ENCODE results near the gene MACF1.
"Not testable (repeated sequence)": the region's sequence is repeated elsewhere in the genome, so short reads cannot be mapped to it uniquely, and the experiment has no call there.

MACF1 gene

DNA sequence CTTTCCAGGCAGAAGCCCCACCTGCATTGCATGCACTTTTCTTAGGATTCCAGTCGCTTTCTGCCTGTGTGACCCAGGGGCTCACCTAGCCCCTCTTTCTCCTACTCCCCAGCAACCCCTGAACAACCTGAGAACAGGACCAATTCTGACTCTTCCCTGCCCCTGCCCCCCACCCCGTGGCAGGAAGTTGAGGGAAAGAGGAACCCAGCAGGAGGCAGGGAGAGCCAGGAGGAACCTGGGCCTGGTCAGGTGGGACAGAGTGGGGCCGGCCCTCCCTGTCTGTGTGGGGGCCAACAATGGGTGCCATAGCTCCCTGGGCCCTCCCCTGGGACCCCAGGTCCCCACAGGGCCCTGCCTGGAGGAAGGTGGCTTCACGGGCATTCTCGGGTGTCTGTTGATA lies 293.1 kb downstream of the MACF1 start:
- no peak for TF ChIP-seq POLR2A (IDR thresholded peaks at IDR 0.05; ENCODE audit: low read length)
- TF ChIP-seq GATA1 (IDR thresholded peaks at IDR 0.05; ENCODE audit: low read depth, low read length): no peak
- DNase-seq: no peak

DNA sequence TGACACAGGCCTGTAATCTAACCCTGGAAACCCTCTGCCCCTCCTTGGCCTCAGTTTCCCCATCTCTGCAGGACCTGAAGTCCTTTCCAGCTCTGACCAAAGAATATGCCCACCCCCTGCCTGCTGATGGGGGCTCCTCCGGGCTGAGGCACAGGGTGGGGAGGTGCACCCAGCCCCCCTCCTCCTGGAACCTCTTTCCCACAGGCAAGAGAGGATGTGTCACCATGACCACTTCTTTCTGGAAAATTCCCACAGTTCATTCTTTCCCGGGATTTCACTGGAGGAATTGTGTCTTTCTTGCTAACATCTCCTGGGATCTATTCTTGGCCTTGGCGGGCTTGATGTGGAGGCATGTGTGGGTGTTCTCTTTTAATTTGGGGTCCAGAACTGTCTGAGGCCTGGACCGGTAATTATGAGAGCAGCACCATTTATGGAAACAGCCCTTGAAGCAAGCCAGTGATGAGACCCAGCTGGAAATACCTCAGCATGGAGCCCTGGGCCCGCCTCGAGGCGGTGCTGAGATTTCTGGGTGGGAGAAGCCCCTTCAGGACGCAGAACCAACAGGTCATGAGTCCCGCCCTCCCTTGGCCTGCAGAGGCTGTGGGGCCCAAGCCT lies 293.7 kb downstream of the MACF1 start:
- not testable (repeated sequence) for DNase-seq

DNA sequence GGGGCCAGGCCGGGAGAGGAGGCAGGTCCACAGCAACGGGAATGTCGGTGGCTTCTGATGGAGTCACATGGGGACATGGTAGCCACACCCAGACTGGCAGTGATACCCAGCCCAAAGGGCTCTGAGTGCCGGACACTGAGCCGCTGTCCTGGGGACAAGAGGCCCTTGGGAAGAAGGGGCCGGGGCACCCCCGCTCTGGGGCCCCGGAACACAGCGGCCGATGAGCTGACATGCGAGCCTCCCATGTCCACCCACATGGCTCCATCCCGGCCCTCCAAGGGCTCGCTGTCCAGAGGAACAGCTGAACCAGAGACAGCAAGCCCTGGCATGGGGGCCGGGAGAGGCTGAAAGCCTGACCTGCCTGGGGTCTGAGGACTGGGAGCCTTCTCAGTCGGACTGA lies 294.3 kb downstream of the MACF1 start:
- not testable (repeated sequence) for DNase-seq

DNA sequence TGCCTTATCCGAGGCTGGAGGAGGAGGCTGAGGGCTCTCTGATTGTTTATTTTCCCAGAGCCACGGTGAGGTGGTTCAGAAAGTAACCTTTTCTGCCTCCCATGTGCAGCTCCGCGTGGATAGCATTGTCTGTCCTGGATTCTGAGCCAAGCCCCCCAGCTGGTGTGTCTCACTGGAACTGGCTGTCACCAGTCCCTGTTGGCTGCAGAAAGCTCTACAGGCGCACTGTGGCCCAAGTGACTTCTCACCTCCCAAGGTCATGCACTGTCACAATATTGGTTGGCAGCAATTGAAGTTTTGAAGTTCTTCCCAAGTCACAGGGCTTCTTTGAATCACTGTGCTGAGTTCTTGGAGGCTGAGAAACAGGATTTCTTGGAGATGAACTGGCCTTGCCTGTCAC lies 295.2 kb downstream of the MACF1 start:
- TF ChIP-seq GATA1 (IDR thresholded peaks at IDR 0.05; ENCODE audit: low read depth, low read length) (no peak), POLR2A (IDR thresholded peaks at IDR 0.05; ENCODE audit: low read length) (no peak)

DNA sequence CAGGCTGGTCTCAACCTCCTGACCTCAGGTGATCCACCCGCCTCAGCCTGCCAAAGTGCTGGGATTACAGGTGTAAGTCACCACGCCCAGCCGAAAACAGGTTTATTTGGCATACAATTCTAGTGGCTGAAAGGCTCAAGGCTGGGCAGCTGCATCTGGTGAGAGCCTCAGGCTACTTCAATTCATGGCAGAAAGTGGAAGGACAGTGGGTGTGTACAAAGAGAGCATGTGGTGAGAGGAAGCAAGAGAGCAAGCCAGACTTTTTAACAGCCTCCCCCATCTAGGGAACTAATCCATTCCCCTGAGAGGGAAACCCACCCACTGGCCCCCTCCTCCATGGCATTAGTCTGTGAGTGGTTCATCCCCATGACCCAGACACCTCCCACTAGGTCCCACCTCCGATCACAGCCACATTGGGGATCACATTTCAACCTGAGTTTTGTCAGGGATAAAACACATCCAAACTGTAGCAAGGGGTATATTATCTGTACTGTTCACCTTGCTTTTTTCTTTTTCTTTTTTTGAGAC lies 296.4 kb downstream of the MACF1 start:
- DNase-seq: no peak
- TF ChIP-seq POLR2A (IDR thresholded peaks at IDR 0.05; ENCODE audit: low read length) (no peak), GATA1 (IDR thresholded peaks at IDR 0.05; ENCODE audit: low read depth, low read length) (no peak)

More for the DNA sequence above, 295.2 kb downstream of the MACF1 start:
- DNase-seq: no peak

DNA sequence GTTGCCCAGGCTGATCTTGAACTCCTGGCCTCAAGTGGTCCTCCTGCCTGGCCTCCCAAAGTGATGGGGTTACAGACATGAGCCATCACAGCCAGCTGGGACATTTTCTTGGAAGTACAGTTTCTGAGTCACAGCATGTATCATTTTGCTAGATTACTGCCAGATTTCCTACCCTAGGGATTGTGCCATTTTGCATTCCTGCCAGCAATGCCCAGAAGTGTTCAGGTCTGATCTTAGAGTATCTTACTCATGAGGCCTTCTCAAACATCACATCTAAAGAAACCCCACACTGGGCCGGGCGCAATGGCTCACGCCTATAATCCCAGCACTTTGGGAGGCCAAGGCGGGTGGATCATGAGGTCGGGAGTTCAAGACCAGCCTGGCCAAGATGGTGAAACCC lies 297.2 kb downstream of the MACF1 start:
- TF ChIP-seq GATA1 (IDR thresholded peaks at IDR 0.05; ENCODE audit: low read depth, low read length): no peak
- TF ChIP-seq POLR2A (IDR thresholded peaks at IDR 0.05; ENCODE audit: low read length): no peak
- DNase-seq: no peak

DNA sequence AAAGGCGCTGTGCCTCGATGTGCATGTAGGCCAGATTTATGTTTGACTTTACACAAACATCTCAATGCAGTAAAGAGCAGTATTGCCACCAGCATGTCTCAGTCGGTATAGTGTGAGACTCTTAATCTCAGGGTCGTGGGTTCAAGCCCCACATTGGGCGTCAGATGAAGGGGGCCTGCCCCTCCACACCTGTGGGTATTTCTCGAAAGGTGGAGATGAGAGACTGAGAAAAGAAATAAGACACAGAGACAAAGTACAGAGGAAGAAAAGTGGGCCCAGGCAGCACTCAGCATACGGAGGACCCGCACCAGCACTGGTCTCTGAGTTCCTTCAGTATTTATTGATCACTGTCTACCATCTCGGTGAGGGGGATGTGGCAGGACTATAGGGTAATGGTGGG lies 299.9 kb downstream of the MACF1 start:
- DNase-seq: not testable (repeated sequence)

DNA sequence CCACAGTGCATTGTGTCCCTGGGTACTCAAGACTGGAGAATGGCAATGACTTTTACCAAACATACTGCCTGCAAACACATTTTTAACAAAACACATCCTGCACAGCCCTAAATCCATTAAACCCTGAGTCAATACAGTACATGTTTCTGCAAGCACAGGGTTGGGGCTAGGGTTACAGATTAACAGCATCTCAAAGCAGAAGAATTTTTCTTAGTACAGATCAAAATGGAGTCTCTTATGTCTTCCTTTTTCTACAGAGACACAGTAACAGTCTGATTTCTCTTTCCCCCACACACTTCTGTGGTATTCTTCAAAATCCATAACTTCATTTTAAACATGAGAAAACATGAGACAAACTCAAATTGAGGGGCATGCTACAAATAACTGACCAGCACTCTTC lies 300.8 kb downstream of the MACF1 start:
- DNase-seq: no peak
- TF ChIP-seq GATA1 (IDR thresholded peaks at IDR 0.05; ENCODE audit: low read depth, low read length): no peak

DNA sequence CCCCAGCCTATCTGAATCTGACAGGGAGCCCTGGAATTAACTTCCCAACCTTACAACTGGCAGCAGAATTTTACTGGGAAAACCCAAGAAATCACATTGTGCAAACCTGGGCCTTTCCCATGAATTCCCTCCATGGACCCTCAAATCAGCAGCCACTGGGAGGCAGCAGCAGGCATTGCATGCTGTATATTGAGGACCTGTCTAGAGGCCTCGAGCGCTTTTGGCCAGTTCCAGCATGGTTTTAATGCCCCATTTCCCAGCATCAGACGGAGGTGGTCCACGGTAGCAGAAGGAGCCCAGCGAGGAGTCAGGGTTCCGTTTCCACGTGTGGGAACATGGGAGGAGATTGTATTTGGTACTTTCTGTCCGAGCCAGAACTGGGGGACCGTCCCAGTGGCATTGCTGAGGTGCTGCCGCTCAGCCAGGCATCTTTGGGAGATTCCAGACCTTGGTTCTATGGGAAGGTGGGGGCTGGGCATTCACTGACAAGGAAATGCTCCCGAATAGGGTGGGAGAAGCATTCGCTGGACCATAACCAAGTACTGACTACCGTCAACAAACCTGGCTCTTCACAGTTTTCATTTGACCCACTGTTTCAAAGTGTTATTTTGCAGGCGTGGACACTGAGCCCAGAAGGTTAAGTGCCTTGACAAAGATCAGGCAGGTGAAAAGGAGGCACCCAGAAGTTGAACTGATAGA lies 302.9 kb downstream of the MACF1 start:
- TF ChIP-seq GATA1 (IDR thresholded peaks at IDR 0.05; ENCODE audit: low read depth, low read length) (no peak), POLR2A (IDR thresholded peaks at IDR 0.05; ENCODE audit: low read length) (no peak)
- no peak for DNase-seq

DNA sequence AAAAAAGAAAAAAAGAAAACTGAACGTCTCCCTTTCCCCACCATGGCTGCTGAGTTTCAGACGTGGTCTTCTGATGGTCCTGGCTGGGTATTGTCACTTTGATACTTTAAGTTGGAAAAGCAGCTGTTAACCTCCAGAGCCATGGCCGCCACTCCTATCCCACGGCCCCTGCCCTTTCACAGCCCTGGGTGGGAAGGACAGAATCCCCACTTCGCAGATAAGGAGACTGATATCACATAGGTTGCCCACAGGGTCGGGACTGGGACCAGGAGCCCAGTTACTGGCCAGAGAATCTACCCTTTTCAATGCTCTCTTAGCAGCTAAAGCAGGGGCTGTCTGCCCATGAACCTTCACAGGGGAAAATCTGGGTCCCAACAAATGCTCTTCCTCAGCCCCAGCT lies 303.8 kb downstream of the MACF1 start:
- TF ChIP-seq POLR2A (IDR thresholded peaks at IDR 0.05; ENCODE audit: low read length) (no peak), GATA1 (IDR thresholded peaks at IDR 0.05; ENCODE audit: low read depth, low read length) (no peak)
- DNase-seq: no peak

DNA sequence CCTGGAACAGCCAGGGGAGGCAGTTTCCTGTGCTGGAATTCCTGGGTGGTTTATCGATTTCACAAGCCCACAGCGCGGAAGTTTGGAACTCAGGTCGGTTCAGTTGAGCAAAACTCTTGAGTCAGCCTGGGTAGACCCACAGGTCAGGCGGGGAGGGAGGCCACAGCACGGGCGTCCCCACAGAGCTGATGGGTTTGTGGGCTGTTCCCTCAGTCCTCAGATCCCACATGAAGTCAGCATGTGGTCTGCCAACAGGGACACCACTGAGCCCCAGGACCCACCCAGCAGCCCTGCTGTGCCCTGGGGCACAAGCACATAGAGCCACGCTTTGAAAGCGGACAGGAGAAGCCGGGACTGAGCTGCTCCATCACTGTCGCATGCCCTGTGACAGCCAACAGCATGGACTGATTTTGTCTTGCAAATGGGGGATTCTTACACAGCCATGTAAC lies 304.4 kb downstream of the MACF1 start:
- TF ChIP-seq POLR2A (IDR thresholded peaks at IDR 0.05; ENCODE audit: low read length) (no peak), GATA1 (IDR thresholded peaks at IDR 0.05; ENCODE audit: low read depth, low read length) (no peak)
- DNase-seq: no peak

DNA sequence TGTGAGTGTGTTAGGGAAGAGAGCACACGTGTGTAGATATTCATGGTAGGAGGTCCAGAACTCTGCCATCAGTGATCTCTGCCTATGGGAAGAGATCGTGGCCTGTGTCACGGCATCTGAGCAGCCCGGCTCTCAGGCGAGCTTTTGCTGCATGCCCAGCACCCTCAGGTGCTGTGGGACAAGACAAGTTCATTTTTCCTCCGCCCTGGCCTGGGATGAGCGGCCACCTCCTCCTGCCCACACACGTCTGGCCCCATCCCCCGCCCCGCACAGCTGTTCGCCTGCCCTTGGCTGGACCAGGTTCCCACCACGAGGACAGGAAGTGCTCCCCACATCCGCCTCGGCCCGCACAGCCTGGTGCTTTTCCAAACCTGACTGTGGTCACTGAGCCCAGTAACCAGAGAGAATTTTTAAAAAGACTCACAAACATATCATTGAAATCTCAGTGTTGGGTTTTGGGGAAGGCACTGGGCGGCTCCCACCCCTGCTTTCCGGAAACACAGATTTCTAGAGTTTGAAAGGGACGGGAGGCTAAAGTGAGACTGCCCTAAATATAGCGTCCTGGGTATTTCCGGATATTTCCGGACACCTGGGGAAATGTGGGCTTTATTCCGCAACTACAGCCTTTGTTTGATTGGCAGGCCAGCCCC lies 305.0 kb downstream of the MACF1 start:
- DNase-seq: no peak
- TF ChIP-seq GATA1 (IDR thresholded peaks at IDR 0.05; ENCODE audit: low read depth, low read length) (no peak), POLR2A (IDR thresholded peaks at IDR 0.05; ENCODE audit: low read length) (no peak)

DNA sequence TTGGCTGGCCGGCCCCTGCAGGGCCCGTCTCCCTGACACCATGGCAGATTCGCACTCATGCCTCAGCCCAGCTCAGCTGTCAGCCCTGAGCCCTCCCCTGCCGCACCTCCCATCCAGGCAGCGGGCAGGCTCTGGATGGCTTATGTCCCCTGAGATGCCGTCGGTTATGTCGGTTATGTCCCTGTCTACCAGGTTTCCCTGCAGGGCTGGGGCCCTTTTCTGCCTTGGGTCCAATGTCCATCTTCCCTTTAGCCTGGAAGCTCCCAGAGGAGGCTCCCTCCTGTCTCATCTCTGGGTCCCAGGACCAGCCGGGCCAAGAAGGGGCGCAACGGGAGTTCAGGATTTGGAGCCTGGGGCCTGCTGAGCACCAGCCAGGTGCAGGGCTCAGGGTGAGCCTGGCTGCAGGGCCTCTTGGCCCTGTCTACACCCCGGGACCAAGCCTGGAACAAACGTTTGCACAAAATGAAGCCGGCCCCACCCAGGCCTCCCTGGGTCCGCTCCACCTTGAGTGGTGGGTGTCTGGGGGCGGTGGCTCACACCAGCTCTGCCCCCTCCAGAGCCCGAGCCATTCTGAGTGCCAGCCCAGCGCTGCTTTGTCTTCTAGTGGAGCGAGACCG lies 306.2 kb downstream of the MACF1 start:
- DNase-seq: not testable (repeated sequence)

DNA sequence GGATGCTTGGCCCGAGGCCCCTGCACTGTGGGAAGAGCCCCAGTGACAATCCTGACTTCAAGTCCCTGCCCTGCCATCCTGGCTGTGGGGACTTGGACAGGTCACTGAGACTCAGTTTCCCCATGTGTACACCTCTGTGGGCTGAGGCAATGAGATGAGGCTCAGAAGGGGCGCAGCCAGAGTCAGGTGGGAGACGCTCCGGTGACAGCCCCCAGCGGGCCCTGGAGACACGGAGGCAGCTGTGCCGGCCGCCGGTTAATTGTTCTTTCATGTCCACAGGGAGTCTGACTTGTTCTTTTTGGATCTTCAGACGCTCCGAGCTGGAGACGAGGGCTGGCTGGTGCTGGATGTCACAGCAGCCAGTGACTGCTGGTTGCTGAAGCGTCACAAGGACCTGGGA lies 307.0 kb downstream of the MACF1 start:
- not testable (repeated sequence) for DNase-seq

DNA sequence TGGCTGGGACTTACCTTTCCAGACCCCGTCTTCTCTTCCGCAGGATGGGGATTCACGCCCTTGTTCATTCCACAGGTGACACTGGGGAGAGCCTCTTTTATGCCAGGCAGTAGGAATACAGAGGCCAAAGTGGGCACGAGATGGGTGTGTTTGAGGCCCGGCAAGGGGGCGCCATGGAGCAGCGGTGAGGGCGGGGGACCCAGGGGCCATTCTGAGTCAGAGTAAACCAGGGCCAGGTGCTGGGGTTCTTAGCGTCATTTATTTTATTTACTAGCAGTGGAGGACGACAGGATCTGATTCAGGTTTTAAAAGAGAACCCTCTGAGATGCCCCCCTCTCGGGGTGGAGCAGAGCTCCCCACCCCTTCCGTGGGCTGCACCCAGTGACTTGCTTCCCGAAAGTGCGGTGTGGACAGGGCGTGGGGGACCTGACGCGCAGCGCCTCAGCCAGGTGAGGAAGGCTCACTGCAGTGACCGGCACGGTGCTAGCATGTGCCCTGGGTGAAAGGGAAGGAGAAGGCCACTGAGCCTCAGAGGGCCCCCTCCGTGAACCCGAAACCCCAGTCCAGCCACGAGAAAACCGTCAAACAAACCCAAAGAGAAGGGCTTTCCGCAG lies 307.8 kb downstream of the MACF1 start:
- DNase-seq: not testable (repeated sequence)

DNA sequence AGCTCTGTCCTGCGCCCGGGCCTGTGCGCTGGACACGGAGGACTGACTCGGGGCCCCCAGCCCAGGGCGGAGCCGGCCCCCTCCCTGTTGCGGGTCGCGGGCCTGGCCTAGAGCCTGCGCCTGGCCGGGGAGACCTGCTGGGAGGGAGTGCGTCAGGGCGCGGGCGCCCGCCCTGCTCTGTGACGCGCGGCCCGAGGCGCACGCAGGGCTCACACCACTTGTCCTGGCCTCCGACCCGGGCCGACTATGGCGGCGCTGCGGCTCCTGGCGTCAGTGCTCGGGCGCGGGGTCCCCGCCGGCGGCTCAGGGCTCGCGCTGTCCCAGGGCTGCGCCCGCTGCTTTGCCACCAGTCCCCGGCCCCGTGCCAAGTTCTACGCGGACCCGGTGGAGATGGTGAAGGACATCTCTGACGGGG lies 310.2 kb downstream of the MACF1 start:
- not testable (repeated sequence) for DNase-seq

DNA sequence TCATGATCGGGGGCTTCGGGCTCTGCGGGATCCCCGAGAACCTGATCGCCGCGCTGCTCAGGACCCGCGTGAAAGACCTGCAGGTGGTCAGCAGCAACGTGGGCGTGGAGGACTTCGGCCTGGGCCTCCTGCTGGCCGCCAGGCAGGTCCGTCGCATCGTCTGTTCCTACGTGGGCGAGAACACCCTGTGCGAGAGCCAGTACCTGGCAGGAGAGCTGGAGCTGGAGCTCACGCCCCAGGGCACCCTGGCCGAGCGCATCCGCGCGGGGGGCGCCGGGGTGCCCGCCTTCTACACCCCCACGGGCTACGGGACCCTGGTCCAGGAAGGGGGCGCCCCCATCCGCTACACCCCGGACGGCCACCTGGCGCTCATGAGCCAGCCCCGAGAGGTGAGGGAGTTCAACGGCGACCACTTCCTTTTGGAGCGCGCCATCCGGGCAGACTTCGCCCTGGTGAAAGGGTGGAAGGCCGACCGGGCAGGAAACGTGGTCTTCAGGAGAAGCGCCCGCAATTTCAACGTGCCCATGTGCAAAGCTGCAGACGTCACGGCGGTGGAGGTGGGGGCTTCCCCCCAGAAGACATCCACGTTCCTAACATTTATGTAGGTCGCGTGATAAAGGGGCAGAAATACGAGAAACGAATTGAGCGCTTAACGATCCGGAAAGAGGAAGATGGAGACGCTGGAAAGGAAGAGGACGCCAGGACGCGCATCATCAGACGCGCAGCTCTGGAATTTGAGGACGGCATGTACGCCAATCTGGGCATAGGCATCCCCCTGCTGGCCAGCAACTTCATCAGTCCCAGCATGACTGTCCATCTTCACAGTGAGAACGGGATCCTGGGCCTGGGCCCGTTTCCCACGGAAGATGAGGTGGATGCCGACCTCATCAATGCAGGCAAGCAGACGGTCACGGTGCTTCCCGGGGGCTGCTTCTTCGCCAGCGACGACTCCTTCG lies 310.9 kb downstream of the MACF1 start:
- not testable (repeated sequence) for DNase-seq

DNA sequence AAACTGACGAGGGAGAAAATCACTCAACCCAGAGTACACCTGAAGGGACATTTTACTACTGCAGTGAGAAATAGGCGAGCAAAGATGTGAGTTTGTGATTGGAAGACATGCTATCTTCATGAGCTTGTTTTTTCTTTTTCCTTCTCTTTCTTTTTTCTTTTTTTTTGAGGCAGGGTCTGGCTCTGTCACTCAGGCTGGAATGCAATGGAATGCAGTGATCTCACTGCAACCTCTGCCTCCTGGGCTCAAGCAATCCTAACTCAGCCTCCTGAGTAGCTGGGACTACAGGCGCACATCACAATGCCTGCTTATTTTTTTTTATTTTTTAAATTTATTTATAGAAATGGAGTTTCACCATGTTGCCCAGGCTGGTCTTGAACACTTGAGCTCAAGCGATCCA lies 312.3 kb downstream of the MACF1 start:
- DNase-seq: not testable (repeated sequence)

DNA sequence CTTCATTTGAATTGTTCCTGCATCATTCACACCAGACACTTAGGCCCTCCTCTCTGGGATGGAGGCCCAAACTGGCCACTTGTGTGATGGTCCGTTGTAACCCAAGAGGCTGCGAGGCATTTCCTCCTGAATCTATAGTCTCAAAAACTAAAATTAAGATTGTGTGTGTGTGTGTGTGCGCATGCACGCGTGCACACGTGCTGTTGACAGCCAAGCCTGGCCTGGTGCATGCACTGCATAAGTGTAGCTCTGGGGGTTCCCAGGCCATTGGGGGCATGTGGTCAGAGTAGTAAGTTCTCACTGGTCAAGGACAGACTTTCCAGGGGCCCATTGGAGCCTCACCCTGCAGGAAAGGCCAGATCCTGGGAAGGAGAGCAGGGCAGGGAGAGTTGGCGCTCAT lies 313.4 kb downstream of the MACF1 start:
- DNase-seq: not testable (repeated sequence)
